Liver (tissue), 9 donors: Measurements from ENCODE around the gene LCE2C. TPM values are rescaled to one million over a fixed set of nuclear protein-coding genes. Genes with fewer than 3 reads are reported as not detected.
"Not testable (repeated sequence)": the region's sequence is repeated elsewhere in the genome, so short reads cannot be mapped to it uniquely, and the experiment has no call there.

Source experiments
- DNase-seq: peaks from one replicate; pipeline ENCODE4 v3.0.0-alpha.2; 2017; ENCODE audit warnings: low spot score
- H3K27ac ChIP-seq, 2 donors: one replicate each; pipeline ENCODE4 v1.7.0; 2013; ENCODE audit warnings: inconsistent platforms in 2 of 2, low read length in 2 of 2, control low read depth in 1 of 2, low read depth in 1 of 2, mild to moderate bottlenecking in 1 of 2
- H3K27me3 ChIP-seq, 4 donors: one replicate each; pipeline versions ENCODE4 v1.6.1 to v1.7.0; 2013; ENCODE audit warnings: low read length in 3 of 4, inconsistent platforms in 1 of 4, mild to moderate bottlenecking in 1 of 4, moderate library complexity in 1 of 4; ENCODE audit not compliant: control insufficient read depth in 4 of 4, insufficient read depth in 4 of 4
- H3K36me3 ChIP-seq, 4 donors: one replicate each; pipeline versions ENCODE4 v1.6.1 to v1.7.0; 2013; ENCODE audit warnings: low read length in 3 of 4, mild to moderate bottlenecking in 3 of 4, low read depth in 1 of 4, moderate library complexity in 1 of 4; ENCODE audit not compliant: control insufficient read depth in 4 of 4, insufficient read depth in 3 of 4
- H3K4me1 ChIP-seq, 4 donors: one replicate each; pipeline versions ENCODE4 v1.6.1 to v1.7.0; 2013; ENCODE audit warnings: low read length in 3 of 4, mild to moderate bottlenecking in 3 of 4, moderate library complexity in 1 of 4; ENCODE audit not compliant: control insufficient read depth in 4 of 4, insufficient read depth in 4 of 4
- H3K4me3 ChIP-seq, 3 donors: one replicate each; pipeline versions ENCODE4 v1.6.1 to v1.7.0; 2013; ENCODE audit warnings: low read length in 3 of 3, control low read depth in 1 of 3, low read depth in 1 of 3, mild to moderate bottlenecking in 1 of 3
- H3K9ac ChIP-seq, 2 donors: one replicate each; pipeline ENCODE4 v1.7.0; 2013; ENCODE audit warnings: low read length in 2 of 2, mild to moderate bottlenecking in 2 of 2, moderate library complexity in 2 of 2, control low read depth in 1 of 2, low read depth in 1 of 2
- H3K9me3 ChIP-seq, 4 donors: one replicate each; pipeline versions ENCODE4 v1.6.1 to v1.7.0; 2013; ENCODE audit warnings: low read length in 3 of 4; ENCODE audit not compliant: control insufficient read depth in 4 of 4
- EGR1 ChIP-seq, 2 donors: IDR thresholded peaks; 2 replicates each; pipeline ENCODE4 v1.6.1; 2016 to 2018; ENCODE audit warnings: antibody characterized with exemption in 2 of 2, low read depth in 2 of 2
- FOXA2 ChIP-seq: IDR thresholded peaks from 2 replicates; pipeline ENCODE4 v1.6.1; 2016; ENCODE audit warnings: antibody characterized with exemption
- GABPA ChIP-seq, 2 donors: IDR thresholded peaks in 1 of 2; conservative IDR thresholded peaks in 1 of 2; 2 replicates each; pipeline ENCODE4 v1.6.1; 2016; ENCODE audit warnings: antibody characterized with exemption in 2 of 2, mild to moderate bottlenecking in 1 of 2, moderate library complexity in 1 of 2
- HNF4A ChIP-seq, 2 donors: conservative IDR thresholded peaks; 2 replicates each; pipeline ENCODE4 v1.6.1; 2016; ENCODE audit warnings: antibody characterized with exemption in 2 of 2, mild to moderate bottlenecking in 2 of 2
- HNF4G ChIP-seq: IDR thresholded peaks from 2 replicates; pipeline ENCODE4 v1.6.1; 2016; ENCODE audit warnings: antibody characterized with exemption
- JUND ChIP-seq, 2 donors: IDR thresholded peaks; 2 replicates each; pipeline ENCODE4 v1.6.1; 2016; ENCODE audit warnings: antibody characterized with exemption in 2 of 2
- MAX ChIP-seq: IDR thresholded peaks from 2 replicates; pipeline ENCODE4 v1.6.1; 2016; ENCODE audit warnings: antibody characterized with exemption
- RAD21 ChIP-seq, 2 donors: IDR thresholded peaks; 2 replicates each; pipeline ENCODE4 v1.6.1; 2016; ENCODE audit warnings: antibody characterized with exemption in 2 of 2, mild to moderate bottlenecking in 2 of 2
- REST ChIP-seq: IDR thresholded peaks from 2 replicates; pipeline ENCODE4 v1.6.1; 2016; ENCODE audit warnings: antibody characterized with exemption, mild to moderate bottlenecking
- RXRA ChIP-seq, 2 donors: IDR thresholded peaks; 2 replicates each; pipeline ENCODE4 v1.6.1; 2017 to 2018; ENCODE audit warnings: antibody characterized with exemption in 2 of 2, mild to moderate bottlenecking in 1 of 2
- SP1 ChIP-seq: IDR thresholded peaks from 2 replicates; pipeline ENCODE4 v1.6.1; 2018; ENCODE audit warnings: antibody characterized with exemption, mild to moderate bottlenecking
- TAF1 ChIP-seq: conservative IDR thresholded peaks from 2 replicates; pipeline ENCODE4 v1.6.1; 2016; ENCODE audit warnings: antibody characterized with exemption, mild to moderate bottlenecking
- YY1 ChIP-seq: IDR thresholded peaks from 2 replicates; pipeline ENCODE4 v1.6.1; 2016; ENCODE audit warnings: antibody characterized with exemption, mild to moderate bottlenecking
- WGBS: extraction: QIAGEN DNeasy Blood & Tissue Kit; methylation state at CpG from one replicate; pipeline ENCODE4 v1.1.7; 2013; 5-methylcytosine and 5-hydroxymethylcytosine counted together
- polyA plus RNA-seq, 2 donors: library from polyadenylated mRNA; stranded (reverse) in 1 of 2; unstranded in 1 of 2; fragments of 200-250 nt in 1 of 2; fragments of >200 nt in 1 of 2; fragmentation: Nextera tagmentation in 1 of 2; extraction: Ambion mirVana in 1 of 2; gene quantifications; one replicate each; pipeline versions ENCODE4 v1.2.1 to v1.2.3, GENCODE V29; 2013 to 2015
- total RNA-seq, 2 donors: library from RNA; depleted of rRNA; stranded (reverse); fragments of >200 nt; gene quantifications; one replicate each; pipeline ENCODE4 v1.2.3, GENCODE V29; 2014
- TF ChIP-seq, protein P1 (sequence below): IDR thresholded peaks from 2 replicates; pipeline ENCODE4 v1.6.1; 2016; ENCODE audit warnings: antibody characterized with exemption
- donor health status: healthy.
- donor health status: healthy.
- donor health status: healthy.
- donor health status: healthy.
- donor health status: healthy.

The LCE2C gene
- total and polyA plus RNA-seq, 4 donors: not detected

DNA sequence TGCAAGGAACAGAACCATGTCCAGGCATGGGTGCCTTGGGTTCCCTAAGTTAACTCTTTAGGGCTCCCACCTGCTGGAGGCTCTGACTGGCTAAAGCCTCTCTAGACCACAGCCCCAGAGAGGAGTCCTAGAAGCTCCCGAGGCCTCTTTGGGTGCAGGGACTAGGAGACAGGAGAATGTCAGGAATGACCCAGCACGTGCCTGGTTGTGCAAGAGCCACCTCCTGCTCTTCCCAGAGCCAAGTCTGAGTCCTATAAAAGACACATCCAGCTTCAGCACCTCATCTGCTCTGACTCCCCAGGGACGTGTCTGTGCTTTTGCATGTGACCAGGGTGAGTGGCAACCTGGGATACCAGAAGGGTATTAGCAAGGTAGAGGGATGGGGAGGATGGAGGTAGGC, 12.0 kb upstream of the LCE2C start, which contains the start of gene LCE2D:
LCE2D (plus strand) TSS at position 283 of the 400 bp plus-strand sequence. CDS start 726 bp downstream, outside the sequence.
- no peak within 1 kb of the TSS for H3K27ac ChIP-seq
- H3K4me1 ChIP-seq: peaks cover 0 to 7% (median under 1%) of the 10 kb centered on the region in 4 donors
- H3K9me3 ChIP-seq: no peaks in the 10 kb centered on the region
- H3K36me3 ChIP-seq: no peaks in the 10 kb centered on the region
- H3K27me3 ChIP-seq: no peaks in the 10 kb centered on the region
- no peak for TF ChIP-seq EGR1 (IDR thresholded peaks at IDR 0.05; ENCODE audit: low read depth in 2 of 2)
- no peak for TF ChIP-seq HNF4G
- TF ChIP-seq SP1: no peak
- TF ChIP-seq, protein P1, sequence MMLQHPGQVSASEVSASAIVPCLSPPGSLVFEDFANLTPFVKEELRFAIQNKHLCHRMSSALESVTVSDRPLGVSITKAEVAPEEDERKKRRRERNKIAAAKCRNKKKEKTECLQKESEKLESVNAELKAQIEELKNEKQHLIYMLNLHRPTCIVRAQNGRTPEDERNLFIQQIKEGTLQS: no peak
- no peak for TF ChIP-seq RXRA (IDR thresholded peaks at IDR 0.05)
- TF ChIP-seq HNF4A (conservative IDR thresholded peaks at IDR 0.05): no peak
- no peak for TF ChIP-seq FOXA2
- TF ChIP-seq MAX: no peak
- TF ChIP-seq TAF1: no peak
- TF ChIP-seq YY1: no peak
- no peak for TF ChIP-seq GABPA (IDR thresholded peaks at IDR 0.05 in 1 of 2, conservative IDR thresholded peaks at IDR 0.05 in 1 of 2)
- no peak for DNase-seq
- H3K4me3 ChIP-seq: no peak within 1 kb of the TSS
- no peak within 1 kb of the TSS for H3K9ac ChIP-seq
- WGBS: 45% methylated on average over 3 of the region's 3 CpGs

- DNase-seq, H3K4me3 ChIP-seq, H3K27ac ChIP-seq, H3K36me3 ChIP-seq, H3K4me1 ChIP-seq, H3K9ac ChIP-seq, H3K9me3 ChIP-seq, H3K27me3 ChIP-seq: not testable (repeated sequence)
- 95% methylated on average over 1 of the region's 1 CpG for WGBS
These were observed 8.9 kb upstream of the LCE2C start for GRCh38 chr1:152666171-152666570.

DNA sequence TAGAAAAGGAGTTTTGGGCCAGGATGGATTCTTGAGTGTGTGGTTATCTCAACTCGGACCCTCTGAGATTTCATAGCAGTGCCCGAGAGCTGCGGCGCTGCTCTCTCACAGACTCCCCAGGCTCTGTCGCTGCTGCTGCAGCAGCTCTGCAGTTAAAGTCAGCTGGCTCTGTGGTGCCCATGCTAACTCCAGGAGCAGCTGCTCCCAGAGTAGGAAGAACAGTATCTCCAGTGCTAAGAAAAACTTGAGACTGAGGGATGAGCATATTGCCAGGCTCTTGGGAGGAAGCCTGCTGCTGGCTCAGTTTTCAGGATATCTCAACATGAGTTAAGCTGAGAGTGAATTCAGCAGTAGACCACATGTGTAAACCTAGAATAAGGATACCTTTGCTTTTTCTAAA, 7.4 kb upstream of the LCE2C start:
- H3K4me3 ChIP-seq: no peak overlapping the region
- DNase-seq: no peak
- no peaks in the 10 kb centered on the region for H3K27me3 ChIP-seq
- no peak overlapping the region for H3K27ac ChIP-seq
- H3K36me3 ChIP-seq: no peaks in the 10 kb centered on the region
- TF ChIP-seq FOXA2: no peak
- TF ChIP-seq RAD21 (IDR thresholded peaks at IDR 0.05): no peak
- TF ChIP-seq JUND (IDR thresholded peaks at IDR 0.05): no peak
- no peak for TF ChIP-seq HNF4G
- TF ChIP-seq, protein P1: no peak
- TF ChIP-seq REST: no peak
- no peak for TF ChIP-seq RXRA (IDR thresholded peaks at IDR 0.05)
- no peak for TF ChIP-seq GABPA (IDR thresholded peaks at IDR 0.05 in 1 of 2, conservative IDR thresholded peaks at IDR 0.05 in 1 of 2)
- TF ChIP-seq HNF4A (conservative IDR thresholded peaks at IDR 0.05): no peak
- no peak overlapping the region for H3K9ac ChIP-seq
- H3K9me3 ChIP-seq: no peaks in the 10 kb centered on the region
- no peaks in the 10 kb centered on the region for H3K4me1 ChIP-seq
- 89% methylated on average over 5 of the region's 5 CpGs for WGBS
